DMS79 treated with DMSO at 0.1 percent for 48 hours (cell line): ENCODE measurements around the gene TPI1.

Experiments used
- DNase-seq: peaks from one replicate; lab custom pipeline; 2025; lab: John Stamatoyannopoulos, UW

Gene TPI1

DNA sequence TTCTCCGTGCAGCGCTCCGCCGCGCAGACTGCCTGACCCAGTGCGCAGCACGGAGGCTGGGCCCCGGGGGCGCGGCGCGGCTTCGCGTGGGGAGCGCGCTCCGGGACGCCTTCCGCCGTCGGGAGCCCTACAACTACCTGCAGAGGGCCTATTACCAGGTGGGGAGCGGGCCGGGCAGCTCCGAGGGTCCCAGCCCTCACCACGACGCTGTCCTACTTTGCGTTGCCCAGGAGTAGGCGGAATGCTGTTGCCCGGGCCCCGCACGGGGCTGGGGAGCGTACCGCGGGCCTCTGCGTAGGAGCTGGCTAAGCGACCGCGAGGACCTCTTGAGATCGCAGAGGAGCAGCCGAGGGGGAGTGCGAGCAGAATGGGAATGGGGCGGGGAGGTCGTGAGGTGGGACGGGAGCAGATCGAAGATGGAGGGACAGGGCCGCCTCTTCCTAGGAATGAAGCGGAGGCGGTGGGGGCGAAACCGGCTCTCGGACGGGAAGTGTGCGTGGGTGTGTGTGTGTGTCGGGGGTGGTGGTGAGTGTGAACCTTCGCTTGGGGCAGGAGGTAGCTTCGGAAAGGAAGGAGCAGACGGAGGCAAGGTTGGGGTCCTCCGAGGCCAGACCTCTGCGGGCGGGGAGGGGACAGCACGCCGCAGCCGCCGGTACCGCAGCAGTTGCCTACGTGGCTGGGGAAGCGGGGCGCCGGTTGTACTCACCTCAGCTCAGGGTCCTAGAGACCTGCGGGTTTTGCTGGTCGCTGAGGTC, 38.4 kb upstream of the TPI1 start:
- DNase-seq: no peak

DNA sequence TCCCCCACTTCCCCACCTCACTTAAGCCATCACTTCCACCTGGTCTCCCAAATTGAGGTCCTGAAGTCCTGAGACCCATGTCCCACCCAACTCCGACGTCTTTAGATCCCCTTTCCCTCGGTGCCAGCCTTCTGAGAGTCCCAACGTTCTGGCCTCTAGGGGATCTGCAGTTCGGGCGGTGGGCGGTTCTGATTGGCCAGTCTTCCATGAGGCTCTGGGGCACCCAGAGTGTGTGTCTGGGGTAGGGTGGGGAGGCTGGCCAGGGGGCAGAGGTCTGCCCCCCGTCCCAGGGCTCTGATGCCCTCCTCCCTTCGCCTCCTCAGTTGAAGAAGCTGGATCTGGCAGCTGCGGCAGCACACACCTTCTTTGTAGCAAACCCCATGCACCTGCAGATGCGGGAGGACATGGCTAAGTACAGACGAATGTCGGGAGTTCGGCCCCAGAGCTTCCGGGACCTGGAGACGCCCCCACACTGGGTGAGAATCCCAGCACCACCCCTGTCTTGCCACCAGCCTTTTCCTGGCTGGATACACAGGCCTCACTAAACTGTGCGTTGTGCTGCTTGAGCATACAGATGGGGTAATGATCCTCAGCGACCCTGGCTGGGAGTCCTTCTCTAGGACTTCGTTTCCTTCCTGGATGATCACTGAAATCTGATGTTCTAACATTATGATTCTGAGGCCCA, 37.7 kb upstream of the TPI1 start:
- peak; percentile 61 for DNase-seq

DNA sequence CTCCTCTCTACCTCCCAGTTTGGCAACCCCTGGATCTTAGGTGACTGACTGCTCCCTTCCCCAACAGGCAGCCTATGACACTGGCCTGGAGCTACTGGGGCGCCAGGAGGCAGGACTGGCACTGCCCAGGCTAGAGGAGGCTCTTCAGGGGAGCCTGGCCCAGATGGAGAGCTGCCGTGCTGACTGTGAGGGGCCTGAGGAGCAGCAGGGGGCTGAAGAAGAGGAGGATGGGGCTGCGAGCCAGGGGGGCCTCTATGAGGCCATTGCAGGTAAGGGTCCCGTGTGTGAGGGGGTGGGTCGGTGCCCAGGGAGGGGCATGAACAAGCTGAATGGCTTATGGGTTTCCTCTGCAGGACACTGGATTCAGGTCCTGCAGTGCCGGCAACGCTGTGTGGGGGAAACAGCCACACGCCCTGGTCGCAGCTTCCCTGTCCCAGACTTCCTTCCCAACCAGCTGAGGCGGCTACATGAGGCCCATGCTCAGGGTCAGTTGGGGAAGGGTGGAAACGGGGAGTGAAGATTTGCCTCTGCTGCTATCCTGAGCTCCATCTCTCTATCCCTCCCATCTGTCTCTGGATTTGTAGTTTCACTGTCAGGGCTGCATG, 36.9 kb upstream of the TPI1 start:
- DNase-seq: no peak

DNA sequence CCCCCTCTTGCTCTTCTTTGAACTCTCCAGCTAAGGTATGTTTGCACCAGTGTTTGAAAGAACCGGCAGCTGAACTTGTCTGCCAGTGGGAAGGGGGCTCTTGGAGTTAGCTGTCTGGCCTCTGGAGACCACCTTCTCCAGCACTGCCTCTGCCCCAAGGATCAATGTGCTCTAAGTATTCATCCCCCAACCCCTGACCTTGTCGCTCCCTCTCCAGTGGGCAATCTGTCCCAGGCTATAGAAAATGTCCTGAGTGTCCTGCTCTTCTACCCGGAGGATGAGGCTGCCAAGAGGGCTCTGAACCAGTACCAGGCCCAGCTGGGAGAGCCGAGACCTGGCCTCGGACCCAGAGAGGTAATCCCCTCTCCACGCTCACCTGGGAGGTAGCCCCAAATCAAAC, 36.3 kb upstream of the TPI1 start:
- no peak for DNase-seq

DNA sequence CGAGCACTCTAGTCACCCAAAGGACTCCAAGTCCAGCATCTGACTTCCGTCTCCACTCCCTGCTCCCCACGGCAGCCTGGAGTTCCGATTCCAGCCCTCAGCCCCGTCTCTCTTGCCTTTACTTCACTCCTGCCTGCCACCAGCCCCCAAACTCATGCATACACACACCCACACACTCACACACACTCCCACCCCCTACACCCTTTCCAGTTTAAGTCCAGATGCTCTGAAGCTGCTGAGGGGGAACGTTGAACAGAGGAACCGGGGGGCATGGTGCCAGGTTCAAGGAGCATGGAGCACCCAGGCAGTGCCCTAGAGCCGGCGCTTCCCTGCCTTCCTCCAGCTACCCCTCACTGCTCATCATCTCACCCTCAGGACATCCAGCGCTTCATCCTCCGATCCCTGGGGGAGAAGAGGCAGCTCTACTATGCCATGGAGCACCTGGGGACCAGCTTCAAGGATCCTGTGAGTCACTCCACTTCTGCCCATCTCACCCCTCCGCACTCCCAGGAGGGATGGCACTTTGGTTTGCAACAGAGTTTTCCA, 35.8 kb upstream of the TPI1 start:
- DNase-seq: no peak

DNA sequence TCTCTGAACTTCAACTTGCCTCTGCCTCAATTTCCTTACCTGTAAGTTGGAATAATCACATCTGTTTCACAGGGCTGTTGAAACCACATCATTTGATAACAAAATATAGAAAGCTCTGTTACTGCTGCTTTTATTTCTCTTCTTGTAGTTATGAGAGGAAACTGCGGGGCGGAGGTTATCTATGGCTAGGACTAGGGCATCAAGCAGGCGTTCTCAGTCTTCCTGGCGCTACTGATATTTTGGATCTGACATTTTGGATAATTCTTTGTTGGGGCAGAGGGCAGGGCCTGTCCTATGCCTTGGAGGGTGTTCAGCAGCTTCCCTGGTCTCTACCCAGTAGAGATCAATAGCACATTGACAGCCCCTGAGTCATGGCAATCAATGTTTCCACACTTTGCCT, 35.2 kb upstream of the TPI1 start:
- no peak for DNase-seq

DNA sequence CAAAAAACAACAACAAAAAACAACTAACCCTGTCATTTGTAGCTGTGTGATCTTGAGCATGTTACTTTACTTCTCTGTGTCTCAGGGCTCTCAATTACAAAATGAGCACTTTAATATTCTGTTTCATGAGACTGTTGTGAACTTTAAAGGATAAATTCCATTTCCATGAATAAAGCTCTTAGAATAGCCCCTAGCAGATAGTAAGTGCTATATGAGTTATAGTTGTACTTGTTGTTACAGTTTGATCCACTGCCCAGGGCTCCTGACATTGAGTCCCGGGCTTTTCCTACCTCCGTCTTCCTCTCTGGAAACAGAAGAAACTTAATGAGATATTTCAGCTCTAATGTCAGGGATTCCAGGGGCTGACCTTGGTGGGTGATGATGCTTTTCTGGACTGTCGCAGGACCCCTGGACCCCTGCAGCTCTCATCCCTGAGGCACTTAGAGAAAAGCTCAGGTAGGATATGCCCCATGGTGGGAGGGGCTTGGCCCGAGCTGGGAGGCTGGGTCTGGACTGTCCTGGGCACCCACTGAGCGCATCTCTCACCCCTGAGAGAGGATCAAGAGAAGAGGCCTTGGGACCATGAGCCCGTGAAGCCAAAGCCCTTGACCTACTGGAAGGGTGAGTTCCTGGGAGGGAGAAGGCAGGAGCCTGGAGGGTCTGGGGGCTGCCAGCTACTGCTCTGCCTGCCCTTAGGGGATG, 34.0 kb upstream of the TPI1 start:
- no peak for DNase-seq

DNA sequence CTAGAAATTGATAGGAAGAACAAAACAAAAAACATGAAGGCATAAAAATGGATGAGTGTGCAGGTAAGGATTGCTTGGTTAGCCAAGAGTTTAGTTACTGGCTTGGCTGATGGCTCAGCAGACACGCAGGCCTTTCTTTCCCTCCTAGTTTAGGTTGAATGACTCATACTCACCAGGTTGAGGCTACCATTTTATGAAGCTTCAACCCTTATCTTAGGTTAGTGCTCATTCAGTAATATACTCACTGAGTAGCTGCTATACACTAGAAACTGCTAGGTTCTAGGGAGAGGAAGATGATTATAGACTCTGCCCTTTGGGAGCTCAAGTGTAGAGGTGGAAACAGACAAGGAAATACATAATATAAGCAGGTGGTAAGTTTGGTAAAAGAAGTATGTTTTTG, 33.1 kb upstream of the TPI1 start:
- no peak for DNase-seq

DNA sequence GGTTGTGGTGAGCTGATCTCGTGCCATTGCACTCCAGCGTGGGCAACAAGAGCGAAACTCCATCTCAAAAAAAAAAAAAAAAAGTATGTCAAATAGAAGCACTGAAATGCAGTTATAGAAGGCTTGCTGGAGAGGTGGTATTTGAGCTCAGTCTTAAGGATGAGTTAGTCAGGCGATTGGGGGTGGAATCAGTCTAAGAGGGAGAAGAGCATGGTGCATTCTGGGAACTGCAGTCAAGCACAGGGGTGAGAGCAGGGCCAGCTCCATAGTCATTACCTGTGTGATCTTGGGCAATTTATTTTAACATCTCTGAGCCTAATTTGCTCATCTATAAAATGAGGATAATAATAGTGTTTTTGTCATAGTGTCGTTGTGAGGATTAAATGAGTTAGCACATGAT, 32.5 kb upstream of the TPI1 start:
- DNase-seq: no peak

DNA sequence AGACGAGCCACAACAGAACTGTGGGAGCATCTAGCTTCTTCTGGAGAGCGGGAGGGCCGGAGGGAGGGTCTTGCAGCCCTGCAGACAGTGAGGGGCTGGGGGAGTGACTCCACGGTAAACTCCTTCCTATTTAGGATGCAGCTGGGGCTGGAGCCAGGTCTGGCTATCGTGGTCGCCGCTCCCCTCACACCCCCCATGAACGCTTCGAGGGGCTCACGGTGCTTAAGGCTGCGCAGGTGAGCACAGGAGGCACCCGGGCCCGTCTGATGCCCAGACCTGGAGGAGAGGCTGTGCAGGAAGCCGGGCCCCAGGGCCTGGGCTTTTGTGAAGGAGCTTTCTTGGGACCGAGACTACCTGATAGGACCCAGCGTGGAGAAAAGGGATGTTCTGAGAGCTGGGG, 30.5 kb upstream of the TPI1 start:
- no peak for DNase-seq

DNA sequence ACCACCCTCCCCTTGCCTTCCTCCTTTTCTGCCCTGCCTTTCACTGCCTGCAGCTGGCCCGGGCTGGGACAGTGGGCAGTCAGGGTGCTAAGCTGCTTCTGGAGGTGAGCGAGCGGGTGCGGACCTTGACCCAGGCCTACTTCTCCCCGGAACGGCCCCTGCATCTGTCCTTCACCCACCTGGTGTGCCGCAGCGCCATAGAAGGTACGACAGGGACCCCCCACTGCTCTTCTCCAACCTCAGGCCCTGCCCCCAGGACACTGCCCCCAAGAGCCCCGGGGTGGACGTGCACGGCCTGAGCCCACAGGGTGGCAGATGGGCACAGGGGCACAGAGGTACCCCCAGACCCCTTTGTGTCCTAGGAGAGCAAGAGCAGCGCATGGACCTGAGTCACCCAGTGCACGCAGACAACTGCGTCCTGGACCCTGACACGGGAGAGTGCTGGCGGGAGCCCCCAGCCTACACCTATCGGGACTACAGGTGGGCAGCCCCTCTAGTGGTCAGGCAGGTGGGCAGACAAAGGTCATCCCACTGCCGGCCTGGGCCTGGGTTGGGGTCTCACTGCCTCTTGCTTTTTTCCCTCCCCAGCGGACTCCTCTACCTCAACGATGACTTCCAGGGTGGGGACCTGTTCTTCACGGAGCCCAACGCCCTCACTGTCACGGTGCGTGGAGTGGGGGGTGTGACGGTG, 29.8 kb upstream of the TPI1 start:
- no peak for DNase-seq

DNA sequence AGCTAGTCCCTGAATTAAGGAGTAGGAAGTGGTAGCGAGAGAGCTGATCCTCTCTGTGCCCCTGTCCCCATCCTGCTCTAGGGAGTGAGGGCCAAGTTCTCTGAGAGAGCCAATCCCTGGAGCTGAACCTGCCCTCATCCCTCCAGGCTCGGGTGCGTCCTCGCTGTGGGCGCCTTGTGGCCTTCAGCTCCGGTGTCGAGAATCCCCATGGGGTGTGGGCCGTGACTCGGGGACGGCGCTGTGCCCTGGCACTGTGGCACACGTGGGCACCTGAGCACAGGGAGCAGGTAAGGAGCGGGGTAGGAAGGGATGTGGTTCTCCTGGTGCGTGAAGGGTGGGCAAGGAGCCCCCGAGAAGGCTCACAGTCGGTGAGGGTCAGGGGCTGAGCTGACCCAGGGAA, 28.5 kb upstream of the TPI1 start:
- DNase-seq: no peak

DNA sequence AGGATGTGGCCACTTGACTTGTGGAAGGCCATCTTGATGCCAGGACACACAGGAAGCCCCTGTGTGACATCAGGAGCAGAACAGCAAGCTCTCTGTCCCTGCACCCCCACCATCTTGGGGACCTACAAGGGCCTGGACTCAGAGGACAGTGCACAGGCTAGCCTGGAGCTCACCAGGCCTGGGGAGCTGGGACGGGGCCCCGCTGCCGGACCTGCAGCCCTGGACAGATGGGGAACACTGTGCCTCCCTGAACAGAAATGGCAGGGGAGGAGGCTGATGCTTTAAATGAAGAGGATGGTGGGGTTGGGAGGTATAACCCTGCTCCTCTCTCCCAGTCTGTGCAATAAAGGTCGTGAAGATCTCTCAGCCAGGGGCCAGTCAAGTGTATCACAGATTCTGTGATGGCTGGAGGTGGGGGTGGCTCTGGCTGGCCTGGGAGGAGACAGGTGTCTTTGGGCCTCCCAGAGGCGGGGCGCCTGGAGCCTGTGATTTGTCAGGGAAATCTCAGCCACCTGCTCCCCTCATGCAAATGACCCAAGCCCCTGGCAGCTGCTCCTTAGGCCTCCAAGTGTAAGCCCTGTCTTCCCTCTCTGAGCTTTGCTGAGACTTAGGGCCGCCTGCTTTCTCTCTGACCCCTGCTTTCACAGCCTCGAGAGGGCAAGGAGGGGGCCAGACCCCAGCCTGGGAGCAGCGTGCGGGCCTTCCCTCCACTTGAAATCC, 27.7 kb upstream of the TPI1 start:
- DNase-seq: peak; percentile 14

DNA sequence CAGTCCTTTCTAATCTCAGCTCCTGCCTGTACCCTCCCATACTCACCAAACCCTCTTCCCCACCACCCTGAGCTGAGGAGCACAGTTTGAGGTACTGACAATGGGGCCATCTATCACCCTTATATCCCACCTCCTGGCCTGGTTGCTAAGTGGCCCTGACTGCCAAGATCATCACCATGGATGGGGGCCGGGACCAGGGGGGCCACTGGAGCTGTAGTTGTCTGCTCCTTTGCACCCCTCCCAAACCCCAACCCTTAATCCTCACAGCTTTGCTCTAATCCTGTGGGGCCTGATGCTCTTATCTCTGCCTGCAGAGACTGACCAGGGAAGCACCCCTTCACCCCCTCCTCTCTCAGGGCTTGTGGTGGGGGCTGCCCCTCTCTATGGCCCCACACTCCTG, 27.0 kb upstream of the TPI1 start:
- no peak for DNase-seq

DNA sequence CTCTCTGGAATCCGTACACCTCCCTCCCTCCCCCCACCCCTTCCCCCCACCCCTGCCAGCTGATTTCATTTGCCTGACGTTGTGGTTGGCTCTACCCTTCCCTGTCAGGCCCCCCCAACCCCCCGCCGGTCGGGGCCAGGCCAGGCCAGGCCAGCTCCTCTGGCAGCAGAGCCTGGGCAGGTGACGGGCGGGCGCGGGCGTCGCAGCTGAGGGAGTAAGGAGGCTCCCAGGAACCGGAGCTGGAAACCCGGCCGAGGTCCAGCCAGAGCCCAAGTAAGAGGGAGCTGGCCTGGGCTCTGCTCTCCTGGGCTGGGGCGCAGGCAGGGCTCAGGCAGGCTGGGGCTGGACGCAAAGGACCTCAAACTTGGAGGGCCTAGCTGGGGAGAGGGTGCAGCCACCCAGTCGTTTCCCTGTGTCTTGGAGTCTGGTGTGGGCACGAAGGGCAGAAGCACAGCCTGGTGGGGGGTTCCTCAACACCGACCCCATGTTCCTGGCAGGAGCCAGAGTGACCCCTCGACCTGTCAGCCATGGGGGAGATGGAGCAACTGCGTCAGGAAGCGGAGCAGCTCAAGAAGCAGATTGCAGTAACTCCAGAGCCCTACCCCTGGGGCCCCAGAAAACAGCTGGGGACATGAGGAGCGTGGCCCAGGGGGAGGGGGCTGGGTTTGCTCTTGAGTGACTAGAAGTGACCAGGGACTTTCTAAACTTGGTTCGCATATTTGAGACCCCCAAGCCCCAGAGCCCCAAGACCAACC, 26.4 kb upstream of the TPI1 start, which contains the start of gene GNB3:
Gene GNB3 (plus strand): TSS at position 165 of the 755 bp plus-strand sequence. CDS start 363 bp downstream, at position 528.
- no peak for DNase-seq

DNA sequence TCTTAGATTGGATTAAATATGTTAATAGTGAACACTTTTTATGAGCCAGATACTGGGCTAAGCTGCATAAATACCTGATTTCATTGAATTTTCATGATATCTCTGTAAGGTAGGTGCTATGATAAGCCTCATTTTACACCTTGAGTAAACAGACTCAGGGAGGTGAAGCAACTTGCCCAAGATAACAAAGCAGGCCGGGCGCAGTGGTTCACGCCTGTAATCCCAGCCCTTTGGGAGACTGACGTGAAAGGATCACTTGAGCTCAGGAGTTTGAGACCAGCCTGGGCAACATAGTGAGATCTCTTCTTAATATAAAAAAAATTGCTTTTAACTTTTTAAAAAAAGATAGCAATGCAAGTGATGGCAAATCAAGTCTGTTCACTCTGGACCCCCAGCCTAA, 25.3 kb upstream of the TPI1 start:
- DNase-seq: no peak

DNA sequence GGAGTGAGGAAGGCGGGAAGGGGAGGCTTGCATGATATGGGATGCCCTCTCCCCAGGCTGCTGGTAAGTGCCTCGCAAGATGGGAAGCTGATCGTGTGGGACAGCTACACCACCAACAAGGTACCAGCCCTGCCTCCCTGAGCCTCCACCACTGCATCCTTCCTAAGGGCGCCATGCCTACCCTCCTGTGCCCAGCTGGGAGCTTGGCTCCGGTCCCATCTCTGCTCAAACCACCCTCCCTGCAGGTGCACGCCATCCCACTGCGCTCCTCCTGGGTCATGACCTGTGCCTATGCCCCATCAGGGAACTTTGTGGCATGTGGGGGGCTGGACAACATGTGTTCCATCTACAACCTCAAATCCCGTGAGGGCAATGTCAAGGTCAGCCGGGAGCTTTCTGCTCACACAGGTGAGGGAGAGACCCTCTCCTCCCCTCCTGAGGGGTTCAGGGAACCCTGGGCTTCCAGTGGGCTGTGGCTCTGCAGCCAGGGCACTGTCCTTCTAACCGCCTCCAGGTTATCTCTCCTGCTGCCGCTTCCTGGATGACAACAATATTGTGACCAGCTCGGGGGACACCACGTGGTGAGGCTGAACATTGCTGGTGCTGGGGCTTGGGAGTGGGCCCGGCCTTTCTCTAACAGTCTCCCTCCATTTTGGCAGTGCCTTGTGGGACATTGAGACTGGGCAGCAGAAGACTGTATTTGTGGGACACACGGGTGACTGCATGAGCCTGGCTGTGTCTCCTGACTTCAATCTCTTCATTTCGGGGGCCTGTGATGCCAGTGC, 24.0 kb upstream of the TPI1 start:
- no peak for DNase-seq

DNA sequence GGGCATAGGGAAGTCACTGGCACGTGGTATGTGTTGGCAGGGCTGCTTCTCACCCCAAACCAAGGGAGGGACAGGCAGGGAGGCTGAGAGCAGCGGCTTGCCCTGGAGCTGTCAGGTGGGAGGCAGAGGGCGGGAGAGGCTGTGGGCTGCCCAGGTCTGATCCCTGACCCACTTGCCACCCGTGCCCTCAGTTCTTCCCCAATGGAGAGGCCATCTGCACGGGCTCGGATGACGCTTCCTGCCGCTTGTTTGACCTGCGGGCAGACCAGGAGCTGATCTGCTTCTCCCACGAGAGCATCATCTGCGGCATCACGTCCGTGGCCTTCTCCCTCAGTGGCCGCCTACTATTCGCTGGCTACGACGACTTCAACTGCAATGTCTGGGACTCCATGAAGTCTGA, 21.9 kb upstream of the TPI1 start:
- no peak for DNase-seq

DNA sequence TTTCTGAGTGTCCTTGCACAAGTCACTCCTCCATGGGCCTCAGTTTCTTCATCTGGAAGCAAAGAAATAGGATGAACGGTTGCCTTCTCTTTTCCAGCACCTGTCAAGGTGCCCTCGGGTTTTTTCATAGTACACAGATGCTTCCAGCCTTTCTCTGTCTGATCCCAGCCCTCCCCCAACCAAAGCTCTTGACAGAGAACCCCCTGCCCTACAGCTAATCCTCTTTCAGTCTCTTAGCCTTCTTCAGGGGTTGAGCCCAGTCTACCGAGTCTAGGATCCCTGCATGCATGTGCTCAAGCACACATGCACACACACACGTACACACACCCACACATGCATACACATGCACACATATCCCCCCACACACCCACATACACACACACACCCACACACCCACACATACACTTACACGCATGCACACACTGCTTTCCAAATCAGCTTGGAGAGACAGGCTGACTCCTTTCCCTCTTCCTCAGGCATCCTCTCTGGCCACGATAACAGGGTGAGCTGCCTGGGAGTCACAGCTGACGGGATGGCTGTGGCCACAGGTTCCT, 20.9 kb upstream of the TPI1 start:
- no peak for DNase-seq
